Amniotic stem cell (primary cell): ENCODE results near the gene IRF2.

Source experiments
- DNase-seq: peaks from one replicate; lab custom pipeline; 2025; lab: John Stamatoyannopoulos, UW

The IRF2 gene

GRCh38 chr4:184432127-184432922 lies 42.0 kb downstream of the IRF2 start:
- DNase-seq: no peak

DNA sequence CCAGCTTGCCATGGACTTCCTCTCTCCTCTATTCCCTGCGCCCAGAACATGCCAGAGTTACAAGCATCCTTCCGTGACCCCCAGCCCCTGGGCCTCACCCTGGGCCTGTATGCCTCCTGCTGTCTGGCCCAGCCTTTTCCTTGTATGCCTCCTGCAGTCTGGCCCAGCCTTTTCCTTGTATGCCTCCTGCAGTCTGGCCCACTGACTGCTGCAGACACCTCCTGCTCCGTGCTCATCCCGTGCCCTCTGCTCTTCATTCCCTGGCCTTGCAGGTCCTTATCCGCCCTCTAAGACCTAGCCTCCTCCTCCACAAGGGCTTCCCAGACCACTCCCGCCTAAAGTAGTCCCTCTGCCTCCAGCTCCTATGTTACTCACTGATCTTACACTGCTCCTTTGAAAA lies 44.2 kb downstream of the IRF2 start:
- DNase-seq: no peak

DNA sequence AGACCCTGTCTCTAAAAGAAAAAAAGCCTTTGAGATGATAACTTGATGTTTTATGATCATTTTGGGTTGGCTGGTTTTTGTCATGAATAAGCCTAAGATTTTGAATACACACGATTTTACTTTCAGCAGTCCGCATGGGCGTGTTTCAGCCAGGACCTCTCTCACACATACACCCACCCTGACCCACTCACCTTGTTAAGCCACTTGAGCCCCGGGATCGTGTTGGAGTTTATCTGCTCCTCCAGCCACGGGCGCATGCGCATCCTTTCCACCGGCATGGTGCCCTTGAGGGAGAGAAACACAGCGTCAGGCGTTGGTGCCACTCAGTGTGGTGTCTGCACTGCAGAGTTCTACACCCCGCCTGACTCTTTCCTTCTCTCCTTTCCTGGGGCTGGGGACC lies 45.6 kb downstream of the IRF2 start:
- DNase-seq: no peak

GRCh38 chr4:184427687-184428086 lies 46.7 kb downstream of the IRF2 start:
- no peak for DNase-seq

- DNase-seq: no peak
These were observed 47.3 kb downstream of the IRF2 start for GRCh38 chr4:184427093-184427492.

- no peak for DNase-seq
These were observed 49.2 kb downstream of the IRF2 start for GRCh38 chr4:184424993-184425758.

DNA sequence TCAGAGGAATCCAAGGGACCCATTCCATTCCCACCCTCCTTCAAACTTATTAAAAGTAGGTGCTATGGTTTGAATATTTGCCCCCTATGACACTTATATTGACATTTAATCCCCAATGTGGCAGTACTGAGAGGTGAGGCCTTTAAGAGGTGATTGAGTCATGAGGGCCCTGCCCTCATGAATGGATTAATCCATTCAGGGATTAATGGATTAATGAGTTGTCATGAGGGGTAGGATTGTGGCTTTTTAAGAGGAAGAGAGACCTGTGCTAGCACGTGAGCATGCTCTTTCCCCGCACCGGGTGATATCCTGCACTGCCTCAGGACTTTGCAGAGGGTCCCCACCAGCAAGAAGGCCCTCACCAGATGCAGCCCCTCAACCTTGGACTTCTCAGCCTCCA lies 50.1 kb downstream of the IRF2 start:
- no peak for DNase-seq

GRCh38 chr4:184423003-184423686 lies 51.2 kb downstream of the IRF2 start:
- DNase-seq: no peak

DNA sequence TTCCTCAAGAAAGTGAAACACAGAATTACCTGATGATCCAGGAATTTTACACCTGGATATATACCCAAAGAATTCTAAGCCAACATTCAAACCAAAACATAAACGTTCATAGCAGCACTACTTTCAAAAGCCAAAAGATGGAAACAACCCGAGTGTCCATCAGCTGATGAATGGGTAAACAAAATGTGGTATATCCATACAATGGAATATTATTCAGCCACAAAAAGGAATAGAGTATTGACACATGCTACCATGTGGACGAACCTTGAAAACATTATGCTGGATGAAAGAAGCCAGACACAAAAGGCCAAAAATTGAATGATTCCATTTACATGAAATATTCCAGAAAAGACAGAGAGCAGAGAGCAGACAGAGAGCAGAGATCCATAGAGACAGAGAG lies 52.0 kb downstream of the IRF2 start:
- no peak for DNase-seq

DNA sequence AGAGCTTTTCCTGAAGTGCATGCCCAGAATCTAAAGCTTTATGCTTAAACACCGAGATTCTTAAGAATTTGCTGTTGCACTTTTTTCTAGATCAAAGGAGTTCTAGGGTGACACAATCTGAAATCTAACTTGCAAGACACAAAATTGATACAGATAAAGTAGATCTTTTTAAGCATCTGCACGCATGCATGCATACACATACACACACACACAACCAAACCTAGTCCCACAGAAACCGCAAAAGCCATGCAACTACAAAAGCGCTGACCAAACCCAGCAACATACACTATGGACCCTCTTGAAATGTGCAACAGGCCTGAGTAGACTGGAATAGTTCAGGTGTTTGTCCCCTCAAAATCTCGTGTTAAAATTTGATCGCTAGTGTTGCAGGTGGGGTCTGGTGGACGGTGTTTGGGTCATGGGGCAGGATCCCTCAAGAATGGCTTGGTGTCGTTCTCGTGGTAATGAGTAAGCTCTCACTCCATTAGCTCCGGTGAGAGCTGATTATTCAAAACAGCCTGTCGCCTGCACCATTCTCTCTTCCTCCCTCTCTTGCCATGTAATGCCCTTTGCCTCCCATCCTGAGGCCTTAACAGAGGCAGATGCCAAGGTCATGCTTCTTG lies 52.7 kb downstream of the IRF2 start:
- DNase-seq: no peak

GRCh38 chr4:184420881-184421416 lies 53.4 kb downstream of the IRF2 start:
- no peak for DNase-seq

GRCh38 chr4:184420402-184420801 lies 53.9 kb downstream of the IRF2 start:
- no peak for DNase-seq

GRCh38 chr4:184419976-184420375 lies 54.4 kb downstream of the IRF2 start:
- no peak for DNase-seq

DNA sequence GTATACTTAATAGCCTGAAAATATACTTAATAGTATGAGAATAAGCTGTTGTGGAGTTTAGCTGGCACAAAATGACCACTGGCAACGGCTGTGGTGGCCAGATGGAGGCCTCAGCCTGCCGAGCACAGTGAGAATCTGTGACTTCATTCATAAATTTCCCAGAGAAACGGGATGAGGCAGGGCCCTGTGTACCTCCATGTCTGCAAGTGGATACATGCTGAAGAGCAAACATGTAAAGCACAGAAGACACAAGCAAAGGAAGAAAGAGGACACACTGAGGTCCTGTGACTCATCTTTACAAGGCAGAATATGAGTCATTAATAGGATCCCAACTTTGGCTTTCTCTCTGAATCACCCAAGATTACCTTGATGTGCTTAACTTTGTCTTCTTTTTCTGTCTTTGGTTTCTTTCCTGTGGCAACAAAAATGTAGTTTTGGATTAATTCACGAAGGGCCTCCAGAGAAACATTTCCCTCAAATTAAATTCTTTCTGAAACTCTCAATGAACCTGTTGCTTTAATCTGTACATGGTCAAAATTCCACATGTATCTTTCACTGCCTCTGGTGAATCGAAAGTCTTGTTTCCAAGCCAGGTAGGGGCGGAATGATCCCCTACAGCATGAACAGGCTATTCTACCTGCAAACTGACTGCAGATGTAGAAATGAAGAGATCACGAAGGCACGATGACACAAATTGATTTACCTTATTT lies 56.4 kb downstream of the IRF2 start:
- DNase-seq: peak; percentile 59

GRCh38 chr4:184416913-184417734 lies 57.2 kb downstream of the IRF2 start:
- no peak for DNase-seq

GRCh38 chr4:184415071-184415470 lies 59.3 kb downstream of the IRF2 start:
- DNase-seq: no peak

GRCh38 chr4:184413261-184414046 lies 60.9 kb downstream of the IRF2 start:
- no peak for DNase-seq

DNA sequence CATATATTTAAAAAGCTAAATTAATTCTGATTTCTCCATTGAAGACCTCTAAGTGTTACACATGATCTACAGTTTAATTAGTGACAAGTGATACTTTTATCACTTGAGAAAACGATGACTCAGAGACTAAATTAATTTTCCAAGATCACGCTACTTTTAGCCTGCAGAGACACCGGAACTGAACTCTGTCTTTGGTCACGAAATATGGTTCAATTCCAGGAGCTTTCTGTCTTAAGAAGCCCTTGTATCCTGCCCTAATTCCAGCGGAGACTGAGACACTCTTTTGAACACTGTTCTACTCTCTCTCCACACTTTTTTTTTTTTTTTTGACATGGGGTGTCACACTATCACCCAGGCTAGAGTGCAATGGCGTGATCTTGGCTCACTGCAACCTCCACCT lies 63.6 kb downstream of the IRF2 start:
- no peak for DNase-seq

- no peak for DNase-seq
These were observed 64.2 kb downstream of the IRF2 start for GRCh38 chr4:184409911-184410692.
